Keratinocyte (primary cell): ENCODE results near the gene GC.
"Not testable (repeated sequence)": the region's sequence is repeated elsewhere in the genome, so short reads cannot be mapped to it uniquely, and the experiment has no call there.

Source experiments
- EZH2 ChIP-seq: IDR thresholded peaks from one replicate; pipeline ENCODE4 v1.6.1; 2012; ENCODE audit warnings: inconsistent platforms, mild to moderate bottlenecking, low read length, moderate library complexity
- TF ChIP-seq, protein P1 (sequence below), 3 experiments: IDR thresholded peaks in 1 of 3; conservative IDR thresholded peaks in 1 of 3; optimal IDR thresholded peaks in 1 of 3; 2 replicates in 2 of 3; 3 replicates in 1 of 3; pipeline versions ENCODE3 to v1.5.1; 2011; ENCODE audit warnings: low read length in 3 of 3, mild to moderate bottlenecking in 3 of 3, moderate library complexity in 2 of 3, control low read depth in 1 of 3, inconsistent platforms in 1 of 3; ENCODE audit not compliant: insufficient read depth in 2 of 3; ENCODE audit errors: extremely low read depth in 1 of 3

DNA sequence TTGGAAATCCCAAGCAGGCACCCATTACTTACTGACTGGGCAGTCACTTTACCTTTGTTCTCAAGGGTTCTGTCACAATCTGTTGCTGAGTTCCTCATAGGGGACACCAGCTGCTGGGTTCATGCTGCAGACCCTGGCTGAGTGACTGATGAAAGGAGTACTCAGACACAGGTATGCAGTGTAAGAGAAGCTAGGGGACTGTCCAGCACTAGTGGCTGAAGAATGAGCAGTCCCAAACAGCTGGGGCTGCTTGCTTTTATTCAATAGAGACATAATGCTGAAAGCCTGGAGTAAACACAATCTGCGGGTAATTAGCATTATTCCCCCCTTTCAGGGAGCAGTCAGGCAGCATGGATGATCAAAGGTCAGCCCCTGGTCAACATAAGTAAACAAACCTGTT is 25.9 kb upstream of the GC start:
- TF ChIP-seq, protein P1, sequence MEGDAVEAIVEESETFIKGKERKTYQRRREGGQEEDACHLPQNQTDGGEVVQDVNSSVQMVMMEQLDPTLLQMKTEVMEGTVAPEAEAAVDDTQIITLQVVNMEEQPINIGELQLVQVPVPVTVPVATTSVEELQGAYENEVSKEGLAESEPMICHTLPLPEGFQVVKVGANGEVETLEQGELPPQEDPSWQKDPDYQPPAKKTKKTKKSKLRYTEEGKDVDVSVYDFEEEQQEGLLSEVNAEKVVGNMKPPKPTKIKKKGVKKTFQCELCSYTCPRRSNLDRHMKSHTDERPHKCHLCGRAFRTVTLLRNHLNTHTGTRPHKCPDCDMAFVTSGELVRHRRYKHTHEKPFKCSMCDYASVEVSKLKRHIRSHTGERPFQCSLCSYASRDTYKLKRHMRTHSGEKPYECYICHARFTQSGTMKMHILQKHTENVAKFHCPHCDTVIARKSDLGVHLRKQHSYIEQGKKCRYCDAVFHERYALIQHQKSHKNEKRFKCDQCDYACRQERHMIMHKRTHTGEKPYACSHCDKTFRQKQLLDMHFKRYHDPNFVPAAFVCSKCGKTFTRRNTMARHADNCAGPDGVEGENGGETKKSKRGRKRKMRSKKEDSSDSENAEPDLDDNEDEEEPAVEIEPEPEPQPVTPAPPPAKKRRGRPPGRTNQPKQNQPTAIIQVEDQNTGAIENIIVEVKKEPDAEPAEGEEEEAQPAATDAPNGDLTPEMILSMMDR (optimal IDR thresholded peaks at IDR 0.05 in 1 of 3, IDR thresholded peaks at IDR 0.05 in 1 of 3, conservative IDR thresholded peaks at IDR 0.05 in 1 of 3; ENCODE audit: extremely low read depth in 1 of 3, insufficient read depth in 2 of 3, low read length in 3 of 3): not testable (repeated sequence)
- not testable (repeated sequence) for TF ChIP-seq EZH2
